DND-41 (cell line): ENCODE results near the gene CCRL2.

Experiments
- ATAC-seq: fragments of 200-7000 bp; cut with Tn5 transposase; 3 replicates; pipeline ENCODE4 v1.9.1; 2021; ENCODE audit warnings: low read depth; ENCODE audit not compliant: insufficient read depth
- DNase-seq: peaks from one replicate; pipeline ENCODE4 v3.0.0-alpha.2; 2020
- H2AFZ ChIP-seq: 2 replicates; pipeline ENCODE4 v1.6.0; 2012; ENCODE audit warnings: low read depth, low read length
- H3K27ac ChIP-seq: 2 replicates; pipeline ENCODE4 v1.5.1; 2012; ENCODE audit warnings: low read length, inconsistent platforms
- H3K27me3 ChIP-seq: fragments of 200-600 bp; sonication (generic); 2 replicates; pipeline ENCODE4 v1.6.0; 2012; ENCODE audit warnings: low read length, mild to moderate bottlenecking, inconsistent platforms; ENCODE audit not compliant: insufficient read depth, poor library complexity
- H3K36me3 ChIP-seq: 2 replicates; pipeline ENCODE4 v1.5.1; 2012; ENCODE audit warnings: low read length, inconsistent platforms; ENCODE audit not compliant: insufficient read depth
- H3K4me1 ChIP-seq: 2 replicates; pipeline ENCODE4 v1.5.1; 2012; ENCODE audit warnings: mild to moderate bottlenecking, low read length; ENCODE audit not compliant: insufficient read depth
- H3K4me2 ChIP-seq: 2 replicates; pipeline ENCODE4 v1.6.0; 2012; ENCODE audit warnings: mild to moderate bottlenecking, moderate library complexity, low read length, inconsistent platforms; ENCODE audit not compliant: insufficient read depth
- H3K4me3 ChIP-seq, 2 experiments: fragments of 200-600 bp in 1 of 2; shearing (Covaris generic) in 1 of 2; 2 replicates each; pipeline ENCODE4 v1.5.1; 2012 to 2016; ENCODE audit warnings: inconsistent platforms in 2 of 2, low read length in 2 of 2, mild to moderate bottlenecking in 2 of 2, low read depth in 1 of 2, moderate library complexity in 1 of 2
- H3K79me2 ChIP-seq: 2 replicates; pipeline ENCODE4 v1.6.0; 2012; ENCODE audit warnings: low read length, inconsistent platforms; ENCODE audit not compliant: insufficient read depth
- H3K9ac ChIP-seq: 2 replicates; pipeline ENCODE4 v1.6.0; 2012; ENCODE audit warnings: low read depth, mild to moderate bottlenecking, inconsistent platforms, low read length, moderate library complexity
- H3K9me3 ChIP-seq: 2 replicates; pipeline ENCODE4 v1.5.1; 2012; ENCODE audit warnings: low read length, moderate library complexity, mild to moderate bottlenecking, inconsistent platforms; ENCODE audit not compliant: insufficient read depth, severe bottlenecking
- H4K20me1 ChIP-seq: 2 replicates; pipeline ENCODE4 v1.6.0; 2012; ENCODE audit warnings: low read length; ENCODE audit not compliant: insufficient read depth
- CTCF ChIP-seq: IDR thresholded peaks from 2 replicates; pipeline ENCODE4 v1.5.1; 2012; ENCODE audit warnings: borderline replicate concordance, low read length, moderate library complexity, mild to moderate bottlenecking; ENCODE audit not compliant: poor library complexity, severe bottlenecking; ENCODE audit errors: extremely low read depth
- EZH2 ChIP-seq: IDR thresholded peaks from 3 replicates; pipeline ENCODE4 v1.6.1; 2012; ENCODE audit warnings: borderline replicate concordance, low read depth, mild to moderate bottlenecking, moderate library complexity, low read length, inconsistent platforms; ENCODE audit not compliant: severe bottlenecking

The CCRL2 gene

GRCh38 chr3:46456118-46456517 lies 49.1 kb downstream of the CCRL2 start:
- no peak for ATAC-seq
- no peak overlapping the region for H3K4me2 ChIP-seq

More at GRCh38 chr3:46456118-46456517, 49.1 kb downstream of the CCRL2 start:
- no peak for TF ChIP-seq CTCF
- TF ChIP-seq EZH2: no peak
- Histone ChIP-seq H3K9me3 (peaks cover 3% of the 10 kb centered on the region), H3K27ac (no peak overlapping the region), H3K4me1 (peaks cover 23% of the 10 kb centered on the region), H3K4me3 (no peak overlapping the region), H3K27me3 (no peaks in the 10 kb centered on the region), H3K79me2 (no peaks in the 10 kb centered on the region), H3K36me3 (no peaks in the 10 kb centered on the region), H3K9ac (no peak overlapping the region), H4K20me1 (no peaks in the 10 kb centered on the region), H2AFZ (no peak overlapping the region)
- DNase-seq: no peak
